Cardiac muscle cell (in vitro differentiated cells and primary cell): Measurements from ENCODE around the gene BPIFB4. TPM values are rescaled to one million over a fixed set of nuclear protein-coding genes. Genes with fewer than 3 reads are reported as not detected.

Experiments used
- DNase-seq, 2 donors: peaks; one replicate each; pipeline versions ENCODE4 v3.0.0 to v3.0.0-alpha.2; 2010 to 2017; ENCODE audit warnings: low read depth in 1 of 2, low spot score in 1 of 2
- H3K27ac ChIP-seq: fragments of 200-600 bp; sonication (generic); 2 replicates; pipeline ENCODE4 v1.5.1; 2016
- H3K27me3 ChIP-seq: fragments of 200-600 bp; sonication (generic); 2 replicates; pipeline ENCODE4 v1.6.0; 2016; ENCODE audit warnings: control low read depth
- H3K36me3 ChIP-seq: fragments of 200-600 bp; sonication (generic); 2 replicates; pipeline ENCODE4 v1.5.1; 2016; ENCODE audit warnings: control low read depth
- H3K4me1 ChIP-seq: fragments of 200-600 bp; sonication (generic); 2 replicates; pipeline ENCODE4 v1.8.1; 2017; ENCODE audit warnings: low read depth, mild to moderate bottlenecking, mixed run types
- H3K4me3 ChIP-seq: fragments of 200-600 bp; sonication (generic); 2 replicates; pipeline ENCODE4 v1.5.1; 2016; ENCODE audit warnings: mild to moderate bottlenecking
- H3K9me3 ChIP-seq: fragments of 200-600 bp; sonication (generic); 2 replicates; pipeline ENCODE4 v1.5.1; 2017; ENCODE audit warnings: low read depth, mild to moderate bottlenecking, control low read depth
- CTCF ChIP-seq: IDR thresholded peaks from 2 replicates; pipeline ENCODE4 v1.5.1; 2012; ENCODE audit warnings: low read depth, mild to moderate bottlenecking, low read length
- polyA plus RNA-seq: library from polyadenylated mRNA; unstranded; fragments of >200 nt; fragmentation: Nextera tagmentation; extraction: Ambion mirVana; gene quantifications from 2 replicates; pipeline ENCODE4 v1.2.1, GENCODE V29; 2016
- total RNA-seq: library from RNA; depleted of rRNA; stranded (reverse); fragments of >200 nt; gene quantifications from 2 replicates; pipeline ENCODE4 v1.2.3, GENCODE V29; 2016

BPIFB4 gene
- total and polyA plus RNA-seq, 2 experiments from 2014 or later, result not detected

- no peak for TF ChIP-seq CTCF
- no peaks in the 10 kb centered on the region for H3K4me1 ChIP-seq
- H3K27me3 ChIP-seq, result peaks cover 3% of the 10 kb centered on the region
- DNase-seq, result no peak
- H3K4me3 ChIP-seq, result no peak overlapping the region
- no peak overlapping the region for H3K27ac ChIP-seq
- H3K9me3 ChIP-seq, result no peaks in the 10 kb centered on the region
- H3K36me3 ChIP-seq, result no peaks in the 10 kb centered on the region
Measured at GRCh38 chr20:33071198-33071597, 8.2 kb upstream of the BPIFB4 start.

GRCh38 chr20:33072362-33072761 lies 7.1 kb upstream of the BPIFB4 start:
- H3K4me1 ChIP-seq, result no peaks in the 10 kb centered on the region
- H3K27ac ChIP-seq, result no peak overlapping the region
- DNase-seq, result no peak
- H3K27me3 ChIP-seq, result peaks cover 3% of the 10 kb centered on the region
- H3K9me3 ChIP-seq, result no peaks in the 10 kb centered on the region
- no peaks in the 10 kb centered on the region for H3K36me3 ChIP-seq
- no peak for TF ChIP-seq CTCF
- H3K4me3 ChIP-seq, result no peak overlapping the region

- no peaks in the 10 kb centered on the region for H3K36me3 ChIP-seq
- no peak overlapping the region for H3K4me3 ChIP-seq
- H3K4me1 ChIP-seq, result no peaks in the 10 kb centered on the region
- no peaks in the 10 kb centered on the region for H3K9me3 ChIP-seq
- no peak overlapping the region for H3K27ac ChIP-seq
- peaks cover 3% of the 10 kb centered on the region for H3K27me3 ChIP-seq
- DNase-seq, result no peak
- no peak for TF ChIP-seq CTCF
Measured at GRCh38 chr20:33072813-33073212, 6.6 kb upstream of the BPIFB4 start.

GRCh38 chr20:33074675-33075074 lies 4.8 kb upstream of the BPIFB4 start:
- no peak for TF ChIP-seq CTCF
- no peaks in the 10 kb centered on the region for H3K4me1 ChIP-seq
- no peak overlapping the region for H3K4me3 ChIP-seq
- H3K27ac ChIP-seq, result no peak overlapping the region
- no peak for DNase-seq
- H3K36me3 ChIP-seq, result no peaks in the 10 kb centered on the region
- H3K27me3 ChIP-seq, result peaks cover 3% of the 10 kb centered on the region
- H3K9me3 ChIP-seq, result no peaks in the 10 kb centered on the region

- TF ChIP-seq CTCF, result no peak
- no peak for DNase-seq
- H3K36me3 ChIP-seq, result no peaks in the 10 kb centered on the region
Measured at GRCh38 chr20:33075281-33075680, 4.2 kb upstream of the BPIFB4 start.

More at GRCh38 chr20:33075281-33075680, 4.2 kb upstream of the BPIFB4 start:
- H3K27me3 ChIP-seq, result peaks cover 3% of the 10 kb centered on the region
- no peaks in the 10 kb centered on the region for H3K9me3 ChIP-seq
- H3K4me3 ChIP-seq, result no peak overlapping the region
- no peaks in the 10 kb centered on the region for H3K4me1 ChIP-seq
- H3K27ac ChIP-seq, result no peak overlapping the region
